ENCODE results near the gene GRAPL. TPM values are rescaled to one million over a fixed set of nuclear protein-coding genes. Genes with fewer than 3 reads are reported as not detected.
"Not testable (repeated sequence)": the region's sequence is repeated elsewhere in the genome, so short reads cannot be mapped to it uniquely, and the experiment has no call there.

Gene GRAPL
- total RNA-seq, 2 donors from 2014 or later: 17.5 to 21.0 TPM

- H3K27me3 Mint-ChIP-seq; ATAC-seq; H3K4me3 Mint-ChIP-seq; DNase-seq; H3K36me3 Mint-ChIP-seq (ENCODE audit: low read depth); H3K4me1 Mint-ChIP-seq; H3K9me3 ChIP-seq (ENCODE audit: control insufficient read depth, low read length, poor library complexity, severe bottlenecking); H3K27ac Mint-ChIP-seq: not testable (repeated sequence)
Observed at GRCh38 chr17:19145471-19145870, 18.1 kb downstream of the GRAPL start.

DNA sequence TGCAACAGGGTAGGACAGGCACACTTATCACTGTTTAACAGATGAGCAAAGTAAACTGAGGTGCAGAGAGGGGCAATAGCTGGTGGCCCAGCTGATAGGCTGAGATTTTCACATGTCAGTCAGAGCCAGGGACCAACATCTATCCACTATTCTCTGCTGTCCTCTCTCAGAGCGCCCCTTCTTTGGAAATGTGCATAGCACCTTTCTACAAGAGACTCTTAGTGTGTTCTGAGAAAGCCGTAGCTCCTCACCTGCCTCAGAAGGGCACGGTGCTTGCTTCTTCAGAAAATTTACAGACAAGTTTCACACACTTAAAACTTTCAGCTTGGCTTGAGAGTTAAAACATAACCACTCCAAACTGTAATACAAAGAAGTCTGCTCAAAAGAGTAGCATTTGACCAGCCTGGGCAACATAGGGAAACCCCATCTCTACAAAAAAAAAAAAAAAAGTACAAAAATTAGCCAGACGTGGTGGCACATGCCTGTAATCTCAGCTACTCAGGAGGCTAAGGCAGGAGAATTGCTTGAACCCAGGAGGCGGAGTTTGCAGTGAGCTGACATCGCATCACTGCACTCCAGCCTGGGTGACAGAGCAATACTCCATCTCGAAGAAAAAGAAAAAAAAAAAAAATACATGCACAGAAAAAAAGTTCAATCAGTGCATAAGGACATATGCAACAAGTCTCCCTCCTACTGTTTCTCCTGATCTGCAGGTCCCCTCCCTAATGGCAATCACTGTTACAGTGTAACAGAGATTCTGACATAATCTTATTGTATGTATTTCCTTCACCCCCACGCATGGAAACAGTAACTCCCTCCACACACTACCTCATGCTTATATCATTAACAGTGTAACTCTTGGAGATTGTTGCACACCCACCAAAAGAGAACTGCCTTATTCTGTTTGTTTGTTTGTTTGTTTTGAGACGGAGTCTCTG is 23.6 kb downstream of the GRAPL start:
- H3K9me3 ChIP-seq (ENCODE audit: control insufficient read depth, low read length, poor library complexity, severe bottlenecking); DNase-seq; H3K4me1 Mint-ChIP-seq; H3K36me3 Mint-ChIP-seq (ENCODE audit: low read depth); H3K27ac Mint-ChIP-seq; H3K27me3 Mint-ChIP-seq; H3K4me3 Mint-ChIP-seq; ATAC-seq: not testable (repeated sequence)

DNA sequence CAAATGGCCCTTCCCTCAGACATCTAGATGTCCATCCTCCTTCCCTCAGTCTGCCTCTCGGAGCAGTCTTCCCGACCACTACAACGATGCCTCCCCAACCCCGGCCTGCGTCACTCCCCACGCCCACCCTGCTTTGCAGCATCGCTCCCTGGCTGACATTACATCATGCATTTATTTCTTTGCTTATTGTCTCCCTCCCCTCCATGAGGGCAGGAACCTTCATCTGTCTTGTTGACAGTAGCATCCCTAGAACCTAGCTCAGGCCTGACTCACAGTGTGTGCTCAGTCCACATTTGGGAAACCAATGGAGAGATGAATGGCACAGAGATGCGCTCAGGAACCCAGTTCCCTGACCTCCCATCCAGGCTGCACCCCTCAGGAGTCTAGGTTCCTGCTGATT is 30.2 kb downstream of the GRAPL start:
- not testable (repeated sequence) for ATAC-seq; H3K27me3 Mint-ChIP-seq; H3K4me1 Mint-ChIP-seq; DNase-seq; H3K27ac Mint-ChIP-seq; H3K9me3 ChIP-seq (ENCODE audit: control insufficient read depth, low read length, poor library complexity, severe bottlenecking); H3K4me3 Mint-ChIP-seq; H3K36me3 Mint-ChIP-seq (ENCODE audit: low read depth)

GRCh38 chr17:19158478-19158877 is 31.1 kb downstream of the GRAPL start:
- H3K4me1 Mint-ChIP-seq; H3K36me3 Mint-ChIP-seq (ENCODE audit: low read depth); H3K9me3 ChIP-seq (ENCODE audit: control insufficient read depth, low read length, poor library complexity, severe bottlenecking); H3K27me3 Mint-ChIP-seq; ATAC-seq; H3K27ac Mint-ChIP-seq; H3K4me3 Mint-ChIP-seq; DNase-seq: not testable (repeated sequence)

DNA sequence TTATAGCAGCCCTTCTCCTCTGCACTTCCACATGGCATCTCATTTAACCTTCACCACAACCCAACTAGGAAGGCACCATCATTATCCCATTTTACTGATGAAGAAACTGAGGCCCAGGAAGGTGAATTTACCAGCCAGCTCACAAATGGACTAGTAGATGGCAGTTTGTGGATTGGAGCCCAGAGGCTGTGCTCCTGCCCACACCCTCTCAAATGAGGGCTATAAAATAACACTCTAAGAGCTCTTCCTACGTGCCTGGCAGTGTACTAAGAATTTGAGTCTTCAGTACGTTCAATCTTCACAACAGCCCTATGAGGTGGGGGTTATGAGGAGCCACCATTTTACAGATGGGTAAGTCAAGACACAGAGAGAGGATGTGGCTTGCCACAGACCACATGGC is 31.5 kb downstream of the GRAPL start:
- H3K9me3 ChIP-seq (ENCODE audit: control insufficient read depth, low read length, poor library complexity, severe bottlenecking); H3K27ac Mint-ChIP-seq; ATAC-seq; H3K4me3 Mint-ChIP-seq; H3K27me3 Mint-ChIP-seq; H3K4me1 Mint-ChIP-seq; H3K36me3 Mint-ChIP-seq (ENCODE audit: low read depth); DNase-seq: not testable (repeated sequence)

- H3K9me3 ChIP-seq (ENCODE audit: control insufficient read depth, low read length, poor library complexity, severe bottlenecking); H3K27me3 Mint-ChIP-seq; H3K4me1 Mint-ChIP-seq; H3K36me3 Mint-ChIP-seq (ENCODE audit: low read depth); DNase-seq; H3K4me3 Mint-ChIP-seq; H3K27ac Mint-ChIP-seq: not testable (repeated sequence)
- peak; percentile 83 for ATAC-seq
Observed at GRCh38 chr17:19161308-19162107, 34.1 kb downstream of the GRAPL start.

DNA sequence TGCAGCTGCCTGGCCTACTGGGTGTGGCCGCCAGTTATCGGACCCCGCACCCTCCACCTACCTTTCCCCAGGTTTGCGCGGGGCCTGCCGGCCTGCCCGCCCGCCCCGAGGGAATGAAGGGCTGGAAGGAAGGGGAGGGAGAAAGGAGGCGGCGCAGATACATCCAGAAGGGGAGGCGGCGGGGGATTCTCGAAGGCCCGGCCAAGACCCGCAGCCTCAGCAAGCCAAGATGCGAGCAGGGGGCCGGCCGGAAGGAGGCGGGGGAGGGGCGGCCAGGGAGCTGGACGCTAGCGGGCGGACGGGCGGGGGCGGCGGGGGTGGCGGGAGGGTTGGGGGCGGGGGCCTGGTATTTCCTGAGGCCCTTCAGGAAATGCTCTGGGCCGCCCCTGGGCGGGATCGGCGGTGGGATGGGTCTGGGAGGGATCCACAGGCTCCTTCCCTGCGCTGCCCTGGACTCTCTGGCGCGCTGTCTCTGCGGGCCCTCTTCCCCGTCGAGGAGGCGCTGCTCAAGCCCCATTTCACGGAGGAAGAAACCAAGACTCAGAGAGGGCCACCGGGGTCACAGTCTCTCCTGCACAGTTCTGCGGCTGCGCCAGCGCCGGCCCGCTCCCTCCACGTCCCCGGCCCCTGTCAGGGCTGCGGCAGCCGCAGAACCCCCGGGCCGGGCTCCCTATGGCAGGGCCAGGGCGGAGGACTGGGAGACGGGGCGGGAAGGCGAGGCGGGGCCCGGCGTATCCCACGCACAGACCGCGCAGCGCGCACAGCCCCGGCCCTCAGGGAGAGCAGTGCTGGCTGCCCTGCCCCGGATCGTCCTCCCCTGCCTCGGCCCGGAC is 35.2 kb downstream of the GRAPL start:
- not testable (repeated sequence) for H3K27me3 Mint-ChIP-seq; H3K4me1 Mint-ChIP-seq; H3K36me3 Mint-ChIP-seq (ENCODE audit: low read depth); H3K4me3 Mint-ChIP-seq; H3K9me3 ChIP-seq (ENCODE audit: control insufficient read depth, low read length, poor library complexity, severe bottlenecking); H3K27ac Mint-ChIP-seq; DNase-seq
- ATAC-seq: peak; percentile 32

GRCh38 chr17:19174422-19174821 is 47.0 kb downstream of the GRAPL start:
- H3K36me3 Mint-ChIP-seq (ENCODE audit: low read depth); DNase-seq; H3K27me3 Mint-ChIP-seq; H3K4me1 Mint-ChIP-seq; H3K4me3 Mint-ChIP-seq; H3K27ac Mint-ChIP-seq; ATAC-seq; H3K9me3 ChIP-seq (ENCODE audit: control insufficient read depth, low read length, poor library complexity, severe bottlenecking): not testable (repeated sequence)

DNA sequence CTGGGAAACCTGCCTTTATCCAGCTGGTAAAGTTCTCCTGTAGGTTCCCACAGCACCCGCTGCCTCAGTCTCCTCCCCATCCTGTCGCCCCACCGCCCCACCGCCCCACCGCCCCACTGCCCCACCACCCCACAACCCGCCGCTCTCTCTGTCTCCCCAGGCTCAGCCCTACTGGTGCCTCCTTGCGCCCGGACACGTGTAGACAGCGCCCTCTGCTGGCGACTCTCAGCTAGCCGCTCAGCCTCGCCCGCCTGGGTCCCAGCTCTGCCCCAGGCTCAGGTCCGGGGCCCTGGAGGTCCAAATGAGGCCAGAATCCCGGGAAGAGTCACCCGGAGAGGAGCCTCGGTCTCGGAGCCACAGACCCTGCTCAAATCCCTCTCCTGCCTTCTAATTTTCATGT is 48.0 kb downstream of the GRAPL start:
- not testable (repeated sequence) for H3K36me3 Mint-ChIP-seq (ENCODE audit: low read depth); H3K27me3 Mint-ChIP-seq; H3K9me3 ChIP-seq (ENCODE audit: control insufficient read depth, low read length, poor library complexity, severe bottlenecking); H3K27ac Mint-ChIP-seq; H3K4me3 Mint-ChIP-seq; H3K4me1 Mint-ChIP-seq; DNase-seq
- peak; percentile 99 for ATAC-seq

GRCh38 chr17:19181040-19181875 is 53.9 kb downstream of the GRAPL start:
- H3K4me3 Mint-ChIP-seq; H3K27me3 Mint-ChIP-seq; H3K4me1 Mint-ChIP-seq; H3K9me3 ChIP-seq (ENCODE audit: control insufficient read depth, low read length, poor library complexity, severe bottlenecking); H3K36me3 Mint-ChIP-seq (ENCODE audit: low read depth); DNase-seq; H3K27ac Mint-ChIP-seq: not testable (repeated sequence)
- ATAC-seq: peak; percentile 98

DNA sequence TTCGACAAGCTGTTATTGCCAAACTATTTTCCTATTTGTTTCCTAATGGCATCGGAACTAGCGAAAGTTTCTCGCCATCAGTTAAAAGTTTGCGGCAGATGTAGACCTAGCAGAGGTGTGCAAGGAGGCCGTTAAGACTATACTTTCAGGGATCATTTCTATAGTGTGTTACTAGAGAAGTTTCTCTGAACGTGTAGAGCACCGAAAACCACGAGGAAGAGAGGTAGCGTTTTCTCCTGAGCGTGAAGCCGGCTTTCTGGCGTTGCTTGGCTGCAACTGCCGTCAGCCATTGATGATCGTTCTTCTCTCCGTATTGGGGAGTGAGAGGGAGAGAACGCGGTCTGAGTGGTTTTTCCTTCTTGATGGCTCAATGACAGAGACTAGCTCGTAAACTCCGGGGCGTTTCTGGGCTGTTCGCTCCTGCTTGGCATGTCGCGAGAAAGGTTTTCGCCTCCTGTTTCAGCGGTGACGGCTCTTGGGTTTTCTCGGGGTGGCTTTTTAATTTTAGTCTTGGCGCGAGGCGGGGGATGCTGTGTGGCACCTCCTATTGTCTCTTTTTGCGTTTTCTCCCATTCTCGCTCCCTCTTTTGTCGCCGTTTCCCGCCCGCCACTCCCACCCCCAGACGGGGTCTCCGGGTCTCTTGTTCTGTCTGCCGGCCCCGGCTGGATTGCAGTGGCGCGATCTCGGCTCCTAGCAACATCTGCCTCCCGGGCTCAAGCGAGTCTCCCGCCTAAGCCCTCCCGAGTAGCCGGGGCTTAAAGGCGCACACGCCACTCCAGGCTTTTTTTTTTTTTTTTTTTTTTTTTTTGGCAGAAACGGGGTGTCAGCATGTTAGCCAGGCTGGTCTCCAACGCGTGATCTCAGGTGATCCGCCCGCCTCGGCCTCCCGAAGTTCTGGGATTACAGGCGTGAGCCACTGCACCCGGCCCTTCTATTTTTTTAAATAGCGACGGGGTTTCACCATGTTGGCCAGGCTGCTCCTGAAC is 60.8 kb downstream of the GRAPL start:
- ATAC-seq: peak; percentile 66

More for the DNA sequence above, 60.8 kb downstream of the GRAPL start:
- peak in 1 of 3 donors; percentile 96 for DNase-seq
- H3K9me3 ChIP-seq (ENCODE audit: control insufficient read depth, low read length, poor library complexity, severe bottlenecking); H3K36me3 Mint-ChIP-seq (ENCODE audit: low read depth); H3K27me3 Mint-ChIP-seq; H3K4me3 Mint-ChIP-seq; H3K4me1 Mint-ChIP-seq; H3K27ac Mint-ChIP-seq: not testable (repeated sequence)
